GM12891 (cell line): ENCODE data around the gene CCDC178.

Experiments
- PAX5 ChIP-seq: IDR thresholded peaks from 2 replicates; pipeline ENCODE4 v1.6.1; 2011; ENCODE audit warnings: low read length, moderate library complexity, mild to moderate bottlenecking; ENCODE audit not compliant: insufficient read depth, severe bottlenecking
- POLR2A ChIP-seq: IDR thresholded peaks from 2 replicates; pipeline ENCODE4 v1.6.1; 2011; ENCODE audit warnings: low read depth, low read length, control low read depth
- POLR2AphosphoS5 ChIP-seq: IDR thresholded peaks from 2 replicates; pipeline ENCODE4 v1.6.1; 2011; ENCODE audit warnings: low read depth, low read length, control low read depth
- POU2F2 ChIP-seq: IDR thresholded peaks from 2 replicates; pipeline ENCODE4 v1.6.1; 2011; ENCODE audit warnings: low read depth, mild to moderate bottlenecking, control low read depth, low read length, moderate library complexity
- SPI1 ChIP-seq: IDR thresholded peaks from 2 replicates; pipeline ENCODE4 v1.6.1; 2011; ENCODE audit warnings: low read depth, low read length, control low read depth
- TAF1 ChIP-seq: IDR thresholded peaks from 2 replicates; pipeline ENCODE4 v1.6.1; 2011; ENCODE audit warnings: low read depth, low read length, control low read depth

DNA sequence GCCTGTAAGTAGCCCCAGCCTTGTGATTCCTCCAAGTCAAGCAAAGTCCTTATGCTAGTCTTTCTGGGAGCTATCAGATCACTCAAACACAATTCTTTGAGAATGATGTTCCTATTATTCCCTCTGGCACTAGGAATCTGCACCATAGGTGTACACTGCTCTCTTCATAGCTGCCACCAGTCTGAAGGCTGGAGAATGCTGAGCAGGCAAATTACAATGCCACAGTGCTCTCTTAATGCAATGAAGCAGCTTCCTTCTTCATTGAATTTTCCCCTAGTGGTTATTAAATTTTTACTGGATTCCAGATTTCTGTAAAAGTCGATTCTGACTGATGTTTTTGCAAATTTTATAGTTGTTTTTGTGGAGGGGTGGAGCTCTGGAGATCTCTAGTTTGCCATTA is 84.8 kb downstream of the CCDC178 start:
- no peak for TF ChIP-seq TAF1
- TF ChIP-seq POLR2AphosphoS5, result no peak
- TF ChIP-seq PAX5, result no peak
- TF ChIP-seq POLR2A, result no peak
- no peak for TF ChIP-seq SPI1
- TF ChIP-seq POU2F2, result no peak
